ENCODE data around the gene RNF175.

RNF175 gene

DNA sequence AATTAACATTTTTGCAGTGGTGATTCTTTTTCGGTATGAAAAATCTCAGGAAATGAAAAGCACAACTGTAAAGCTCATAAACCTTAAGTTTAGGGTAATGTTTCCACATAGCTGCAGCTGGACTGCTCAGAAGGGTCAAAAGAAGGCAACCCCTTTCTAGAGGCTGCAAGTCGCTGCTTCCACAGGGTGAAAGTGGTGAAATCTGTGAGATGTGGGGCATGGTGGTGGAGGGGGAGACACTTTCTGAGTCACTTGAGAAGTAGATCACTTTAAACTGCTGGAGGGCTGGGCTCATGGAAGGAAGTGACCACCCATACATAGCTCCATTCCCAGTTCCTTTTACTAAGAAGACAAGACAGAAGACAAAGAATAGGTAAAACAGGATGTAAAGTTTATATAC is 20.4 kb upstream of the RNF175 start:
- DNase-seq, result no peak
- no peak overlapping the region for H3K4me3 Mint-ChIP-seq
- no peak overlapping the region for H3K27ac Mint-ChIP-seq
- no peak for ATAC-seq (replicated peaks)
- H3K4me1 Mint-ChIP-seq (ENCODE audit: low read depth in 2 of 2), result no peaks in the 10 kb centered on the region
- H3K9me3 Mint-ChIP-seq, result no peaks in the 10 kb centered on the region
- no peaks in the 10 kb centered on the region for H3K36me3 Mint-ChIP-seq (ENCODE audit: insufficient read depth)
- peaks cover 67 to 86% of the 10 kb centered on the region in 2 donors for H3K27me3 Mint-ChIP-seq

DNA sequence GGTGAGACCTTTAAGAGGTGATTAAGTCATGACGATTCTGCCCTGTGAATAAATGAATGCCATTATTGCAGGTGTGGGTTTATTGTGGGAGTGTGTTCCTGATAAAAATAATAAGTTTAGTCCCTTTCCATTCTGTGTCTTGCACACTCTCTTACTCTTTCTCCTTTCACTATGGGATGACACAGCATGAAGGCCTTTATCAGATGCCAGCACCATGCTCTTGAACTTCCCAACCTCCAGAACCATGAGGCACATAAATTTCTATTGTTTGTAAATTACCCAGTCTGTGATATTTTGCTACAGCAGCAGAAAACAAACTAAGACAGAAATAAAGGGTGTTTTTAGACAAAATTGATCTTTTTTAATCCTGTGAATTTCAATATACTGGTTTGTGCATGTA is 18.6 kb upstream of the RNF175 start:
- DNase-seq, result no peak
- no peak overlapping the region for H3K27ac Mint-ChIP-seq
- H3K9me3 Mint-ChIP-seq, result no peaks in the 10 kb centered on the region
- ATAC-seq (replicated peaks), result no peak
- H3K36me3 Mint-ChIP-seq (ENCODE audit: insufficient read depth), result no peaks in the 10 kb centered on the region
- H3K27me3 Mint-ChIP-seq, result peaks cover 59 to 82% of the 10 kb centered on the region in 2 donors
- no peak overlapping the region for H3K4me3 Mint-ChIP-seq
- H3K4me1 Mint-ChIP-seq (ENCODE audit: low read depth in 2 of 2), result no peaks in the 10 kb centered on the region

DNA sequence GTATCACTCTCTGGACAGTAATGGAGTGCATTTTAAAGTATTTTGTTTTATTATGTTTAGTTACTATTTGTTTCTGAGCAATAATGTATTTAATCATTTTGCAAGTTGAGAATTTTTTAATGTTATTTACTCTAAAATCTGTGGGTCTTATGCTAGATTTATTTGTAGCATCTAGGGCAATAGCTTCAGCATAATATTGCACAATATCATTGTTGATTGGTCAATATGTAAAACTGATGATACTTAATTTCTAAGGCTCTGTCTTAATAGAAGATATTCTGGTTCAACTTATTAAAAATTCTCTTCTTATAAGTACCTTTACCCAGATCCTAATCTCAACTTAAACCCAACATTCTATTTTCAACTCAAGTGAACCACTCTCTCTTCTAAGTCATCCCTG is 17.6 kb upstream of the RNF175 start:
- H3K36me3 Mint-ChIP-seq (ENCODE audit: insufficient read depth), result no peaks in the 10 kb centered on the region
- H3K27me3 Mint-ChIP-seq, result peaks cover 63 to 82% of the 10 kb centered on the region in 2 donors
- H3K4me1 Mint-ChIP-seq (ENCODE audit: low read depth in 2 of 2), result no peaks in the 10 kb centered on the region
- ATAC-seq (replicated peaks), result no peak
- H3K27ac Mint-ChIP-seq, result no peak overlapping the region
- no peak overlapping the region for H3K4me3 Mint-ChIP-seq
- no peaks in the 10 kb centered on the region for H3K9me3 Mint-ChIP-seq
- no peak for DNase-seq

DNA sequence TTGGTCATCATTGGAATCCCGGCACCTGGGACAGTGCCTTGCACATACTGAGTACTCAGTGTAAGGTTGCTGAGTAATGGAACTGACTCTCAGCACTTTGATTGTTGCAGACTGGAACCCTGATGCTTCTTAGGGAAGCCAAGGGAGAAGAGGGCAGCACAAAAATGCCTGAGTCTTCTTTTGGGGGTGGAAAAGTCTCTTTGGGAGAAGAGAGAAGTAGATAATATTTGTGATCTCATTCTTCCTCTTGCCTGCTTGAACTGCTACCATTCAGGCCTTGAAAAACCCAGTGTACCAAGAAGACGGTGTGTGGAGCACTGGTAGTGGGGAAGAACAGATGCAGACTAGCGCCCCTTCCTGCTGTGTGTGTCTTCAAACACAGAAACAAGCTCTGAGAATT is 16.8 kb upstream of the RNF175 start:
- Mint-ChIP-seq H3K36me3 (ENCODE audit: insufficient read depth) (no peaks in the 10 kb centered on the region), H3K4me3 (no peak overlapping the region), H3K27ac (no peak overlapping the region), H3K9me3 (no peaks in the 10 kb centered on the region), H3K27me3 (peaks cover 64 to 80% of the 10 kb centered on the region in 2 donors), H3K4me1 (ENCODE audit: low read depth in 2 of 2) (no peaks in the 10 kb centered on the region)
- ATAC-seq (replicated peaks) (no peak), DNase-seq (no peak)

DNA sequence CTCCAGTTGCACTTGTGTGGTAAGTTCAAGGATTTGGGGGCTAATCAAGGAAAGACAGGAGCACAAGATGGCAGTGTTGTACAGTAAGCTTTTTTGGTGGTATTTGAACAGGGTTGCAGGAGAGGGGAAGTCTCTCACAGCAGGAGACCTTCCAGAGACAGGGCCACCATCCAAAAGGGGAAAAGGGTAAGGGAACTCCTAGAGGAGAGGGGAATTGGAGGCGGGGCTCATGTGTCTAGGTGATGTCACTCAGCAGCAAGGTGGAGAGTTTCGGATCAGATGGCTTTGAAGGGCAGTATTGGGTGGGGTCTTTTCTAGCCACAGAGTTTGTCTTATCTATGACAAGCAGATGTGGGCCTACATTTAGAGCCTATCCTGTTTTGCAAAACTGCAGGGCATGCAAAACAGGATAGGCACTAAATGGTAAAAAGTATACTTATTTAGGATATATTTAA is 13.4 kb upstream of the RNF175 start:
- no peaks in the 10 kb centered on the region for H3K4me1 Mint-ChIP-seq (ENCODE audit: low read depth in 2 of 2)
- H3K9me3 Mint-ChIP-seq, result no peaks in the 10 kb centered on the region
- no peak for ATAC-seq (replicated peaks)
- H3K36me3 Mint-ChIP-seq (ENCODE audit: insufficient read depth), result no peaks in the 10 kb centered on the region
- DNase-seq, result no peak
- peaks cover 44 to 64% of the 10 kb centered on the region in 2 donors for H3K27me3 Mint-ChIP-seq
- no peak overlapping the region for H3K27ac Mint-ChIP-seq
- no peak overlapping the region for H3K4me3 Mint-ChIP-seq

- DNase-seq (no peak), ATAC-seq (replicated peaks) (no peak)
- no peak overlapping the region for H3K27ac Mint-ChIP-seq
- no peak overlapping the region for H3K4me3 Mint-ChIP-seq
- H3K36me3 Mint-ChIP-seq (ENCODE audit: insufficient read depth), result no peaks in the 10 kb centered on the region
- H3K27me3 Mint-ChIP-seq, result peaks cover 33 to 50% of the 10 kb centered on the region in 2 donors
- H3K4me1 Mint-ChIP-seq (ENCODE audit: low read depth in 2 of 2), result no peaks in the 10 kb centered on the region
- H3K9me3 Mint-ChIP-seq, result no peaks in the 10 kb centered on the region
Observed at GRCh38 chr4:153771046-153771445, 11.2 kb upstream of the RNF175 start.

GRCh38 chr4:153766758-153767157 is 6.9 kb upstream of the RNF175 start:
- DNase-seq (no peak), ATAC-seq (replicated peaks) (no peak)
- H3K4me1 Mint-ChIP-seq (ENCODE audit: low read depth in 2 of 2), result no peaks in the 10 kb centered on the region
- H3K4me3 Mint-ChIP-seq, result no peak overlapping the region
- H3K36me3 Mint-ChIP-seq (ENCODE audit: insufficient read depth), result no peaks in the 10 kb centered on the region
- H3K27ac Mint-ChIP-seq, result no peak overlapping the region
- H3K9me3 Mint-ChIP-seq, result peaks cover 0 to 2% of the 10 kb centered on the region in 2 donors
- peaks cover 34 to 63% of the 10 kb centered on the region in 2 donors for H3K27me3 Mint-ChIP-seq

- ATAC-seq (replicated peaks) (no peak), DNase-seq (no peak)
- peaks cover 0 to 2% of the 10 kb centered on the region in 2 donors for H3K9me3 Mint-ChIP-seq
- no peaks in the 10 kb centered on the region for H3K36me3 Mint-ChIP-seq (ENCODE audit: insufficient read depth)
- H3K4me3 Mint-ChIP-seq, result no peak overlapping the region
- H3K27me3 Mint-ChIP-seq, result peaks cover 39 to 65% of the 10 kb centered on the region in 2 donors
- H3K27ac Mint-ChIP-seq, result no peak overlapping the region
- H3K4me1 Mint-ChIP-seq (ENCODE audit: low read depth in 2 of 2), result no peaks in the 10 kb centered on the region
Observed at GRCh38 chr4:153765894-153766293, 6.1 kb upstream of the RNF175 start.

- peaks cover 0 to 2% of the 10 kb centered on the region in 2 donors for H3K9me3 Mint-ChIP-seq
- no peaks in the 10 kb centered on the region for H3K4me1 Mint-ChIP-seq (ENCODE audit: low read depth in 2 of 2)
- DNase-seq (no peak), ATAC-seq (replicated peaks) (no peak)
- H3K36me3 Mint-ChIP-seq (ENCODE audit: insufficient read depth), result no peaks in the 10 kb centered on the region
- no peak overlapping the region for H3K4me3 Mint-ChIP-seq
- peaks cover 39 to 62% of the 10 kb centered on the region in 2 donors for H3K27me3 Mint-ChIP-seq
- no peak overlapping the region for H3K27ac Mint-ChIP-seq
Observed at GRCh38 chr4:153764601-153765368, 5.0 kb upstream of the RNF175 start.

DNA sequence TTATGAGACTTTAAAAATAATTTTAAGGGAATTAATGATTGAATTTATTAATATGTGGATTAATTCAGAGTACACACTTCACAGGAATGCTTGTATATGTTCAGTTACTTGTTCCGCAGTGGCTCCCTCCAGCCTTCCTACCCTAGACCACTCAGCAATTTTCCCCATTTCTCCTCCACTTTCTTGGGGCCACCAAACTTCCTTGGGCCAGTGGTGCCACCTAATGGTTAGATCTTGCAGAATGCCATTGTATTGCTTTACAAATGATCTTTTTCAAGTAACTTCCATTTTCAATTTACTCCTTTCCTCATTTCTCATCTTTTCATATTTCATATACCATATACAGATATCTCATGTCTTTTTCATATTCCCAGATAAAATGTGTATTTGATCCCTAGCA is 3.6 kb upstream of the RNF175 start:
- DNase-seq (no peak), ATAC-seq (replicated peaks) (no peak)
- Mint-ChIP-seq H3K27ac (no peak overlapping the region), H3K4me3 (no peak overlapping the region), H3K27me3 (peaks cover 48 to 71% of the 10 kb centered on the region in 2 donors), H3K4me1 (ENCODE audit: low read depth in 2 of 2) (no peaks in the 10 kb centered on the region), H3K9me3 (peaks cover 0 to 2% of the 10 kb centered on the region in 2 donors), H3K36me3 (ENCODE audit: insufficient read depth) (no peaks in the 10 kb centered on the region)

DNA sequence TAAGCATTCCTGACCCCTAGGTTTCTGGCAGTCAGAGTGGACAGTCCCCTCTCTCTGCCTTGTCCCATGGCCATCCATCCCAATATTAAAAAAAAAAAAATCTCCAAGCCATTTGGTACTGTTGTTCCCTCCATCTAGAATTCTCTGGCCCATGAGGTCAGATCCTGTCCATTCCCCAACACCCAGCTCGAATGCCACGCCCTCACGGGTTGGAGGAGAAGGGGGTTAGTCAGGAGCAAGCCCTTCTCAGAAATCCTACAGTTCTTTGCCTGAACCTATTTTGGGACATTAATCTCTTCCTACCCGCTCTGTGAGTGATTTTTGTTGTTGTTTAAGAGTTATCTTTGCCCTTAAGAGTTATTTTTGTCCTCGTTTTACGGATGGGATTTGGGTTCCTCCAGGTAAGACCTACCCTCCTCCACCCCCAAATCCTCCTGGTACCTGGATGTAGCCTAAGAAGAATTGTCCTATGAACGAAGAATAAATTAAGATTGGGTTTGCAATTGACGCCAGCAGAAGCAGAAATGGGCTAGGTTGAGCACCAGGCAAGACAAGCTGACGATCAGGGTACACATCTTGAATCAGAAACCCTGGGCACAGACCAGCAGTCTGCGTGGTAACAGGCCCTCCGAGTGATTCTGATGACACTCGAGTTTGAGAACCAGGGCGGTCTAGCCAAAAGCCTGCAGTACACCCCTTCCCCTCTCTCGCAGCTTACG is 977 bp downstream of the RNF175 start:
- ATAC-seq (replicated peaks) (no peak), DNase-seq (no peak)
- Mint-ChIP-seq H3K4me3 (peak overlapping the region; percentile 8 to 26), H3K27ac (no peak overlapping the region), H3K4me1 (ENCODE audit: low read depth in 2 of 2) (no peaks in the 10 kb centered on the region), H3K9me3 (peaks cover 0 to 2% of the 10 kb centered on the region in 2 donors), H3K36me3 (ENCODE audit: insufficient read depth) (no peaks in the 10 kb centered on the region), H3K27me3 (peaks cover 50 to 68% of the 10 kb centered on the region in 2 donors)

DNA sequence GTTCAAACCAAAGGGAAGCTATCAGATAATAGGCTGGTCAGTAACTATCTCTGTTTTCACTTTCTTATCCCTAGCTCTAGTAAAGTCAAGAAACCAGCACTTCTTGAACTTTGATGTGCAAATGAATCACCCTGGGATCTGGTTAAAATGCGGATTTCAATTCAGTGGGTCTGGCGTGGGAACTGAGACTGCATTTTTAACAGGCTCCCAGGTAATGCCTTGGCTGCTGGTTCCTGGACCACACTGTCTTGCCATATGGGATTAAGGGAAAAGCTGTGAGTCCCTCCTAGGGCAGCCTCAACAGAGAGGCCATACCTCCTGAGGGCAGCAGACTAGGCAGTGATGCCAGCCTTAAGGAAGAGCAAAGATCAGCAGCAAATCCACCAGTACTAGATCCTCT is 1.7 kb downstream of the RNF175 start:
- Mint-ChIP-seq H3K4me3 (no peak overlapping the region), H3K4me1 (ENCODE audit: low read depth in 2 of 2) (no peaks in the 10 kb centered on the region), H3K36me3 (ENCODE audit: insufficient read depth) (no peaks in the 10 kb centered on the region), H3K9me3 (no peaks in the 10 kb centered on the region), H3K27me3 (peaks cover 43 to 63% of the 10 kb centered on the region in 2 donors), H3K27ac (no peak overlapping the region)
- DNase-seq (no peak), ATAC-seq (replicated peaks) (no peak)

- Mint-ChIP-seq H3K36me3 (ENCODE audit: insufficient read depth) (no peaks in the 10 kb centered on the region), H3K4me1 (ENCODE audit: low read depth in 2 of 2) (no peaks in the 10 kb centered on the region), H3K9me3 (no peaks in the 10 kb centered on the region), H3K27ac (no peak overlapping the region), H3K27me3 (peaks cover 43 to 61% of the 10 kb centered on the region in 2 donors), H3K4me3 (no peak overlapping the region)
- ATAC-seq (replicated peaks) (no peak), DNase-seq (no peak)
Observed at GRCh38 chr4:153757407-153757806, 2.4 kb downstream of the RNF175 start.

DNA sequence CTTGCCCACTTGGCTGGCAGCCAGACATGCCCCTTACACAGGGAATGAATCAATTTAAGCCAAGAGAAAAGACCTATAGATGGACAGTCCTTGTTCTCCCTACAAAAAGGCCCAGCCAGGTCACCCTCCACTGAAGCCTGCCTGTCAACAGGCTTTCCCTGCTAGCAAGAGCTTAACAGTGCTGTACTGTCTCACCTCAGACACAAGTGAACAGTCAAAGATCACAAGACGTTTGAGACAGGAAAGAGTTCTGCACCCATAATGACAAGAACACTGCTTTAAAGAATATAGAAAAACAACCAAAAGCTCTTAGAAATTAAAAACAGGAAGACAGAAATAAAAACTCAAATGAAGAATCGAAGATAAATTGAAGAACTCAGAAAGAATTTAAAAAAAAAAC is 4.6 kb downstream of the RNF175 start:
- no peaks in the 10 kb centered on the region for H3K4me1 Mint-ChIP-seq (ENCODE audit: low read depth in 2 of 2)
- no peaks in the 10 kb centered on the region for H3K36me3 Mint-ChIP-seq (ENCODE audit: insufficient read depth)
- H3K9me3 Mint-ChIP-seq, result no peaks in the 10 kb centered on the region
- ATAC-seq (replicated peaks), result no peak
- no peak overlapping the region for H3K4me3 Mint-ChIP-seq
- H3K27ac Mint-ChIP-seq, result no peak overlapping the region
- no peak for DNase-seq
- H3K27me3 Mint-ChIP-seq, result peaks cover 39 to 52% of the 10 kb centered on the region in 2 donors

Measured in effector memory CD8-positive, alpha-beta T cell (primary cell).